Astrocyte of the cerebellum (primary cell): ENCODE results near the gene ARAP2.

Experiments used
- DNase-seq: peaks from one replicate; pipeline ENCODE4 v3.0.0-alpha.2; 2011; ENCODE audit warnings: low read depth
- H3K4me3 ChIP-seq: 2 replicates; pipeline ENCODE4 v1.5.1; 2011; ENCODE audit warnings: mild to moderate bottlenecking, low read depth, low read length, moderate library complexity
- in situ Hi-C: cut with HindIII; loops from 2 replicates; pipeline ENCODE4 v1.10.0; 2017; ENCODE audit warnings: low sequenced_read_pairs
- TF ChIP-seq, protein P1 (sequence below): IDR thresholded peaks from 2 replicates; pipeline ENCODE4 v1.5.1; 2012; ENCODE audit warnings: low read length, low read depth, moderate library complexity, mild to moderate bottlenecking; ENCODE audit errors: missing control alignments

The ARAP2 gene

DNA sequence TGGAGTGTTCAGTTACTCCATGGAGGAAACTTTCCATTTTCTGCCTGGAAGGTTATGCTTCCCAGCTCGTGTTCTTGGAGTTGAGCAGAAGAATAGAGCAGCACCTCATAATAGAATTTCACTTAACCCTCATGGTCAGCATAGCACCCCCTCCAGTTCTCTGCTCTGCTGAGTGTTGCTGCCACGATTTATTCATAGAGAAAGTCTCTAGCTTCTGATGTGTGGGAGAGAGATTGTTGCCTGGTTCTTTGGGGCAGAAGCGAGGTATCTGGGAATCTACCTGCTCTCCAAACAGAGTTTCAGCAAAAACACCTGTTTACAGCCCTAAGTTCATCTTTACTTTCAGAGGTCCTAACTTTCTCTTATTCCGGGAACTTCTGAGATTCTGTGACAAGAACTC, 33.2 kb upstream of the ARAP2 start:
- no peak for DNase-seq
- no peak overlapping the region for H3K4me3 ChIP-seq
- in situ Hi-C loops, result no loop called here
- TF ChIP-seq, protein P1, sequence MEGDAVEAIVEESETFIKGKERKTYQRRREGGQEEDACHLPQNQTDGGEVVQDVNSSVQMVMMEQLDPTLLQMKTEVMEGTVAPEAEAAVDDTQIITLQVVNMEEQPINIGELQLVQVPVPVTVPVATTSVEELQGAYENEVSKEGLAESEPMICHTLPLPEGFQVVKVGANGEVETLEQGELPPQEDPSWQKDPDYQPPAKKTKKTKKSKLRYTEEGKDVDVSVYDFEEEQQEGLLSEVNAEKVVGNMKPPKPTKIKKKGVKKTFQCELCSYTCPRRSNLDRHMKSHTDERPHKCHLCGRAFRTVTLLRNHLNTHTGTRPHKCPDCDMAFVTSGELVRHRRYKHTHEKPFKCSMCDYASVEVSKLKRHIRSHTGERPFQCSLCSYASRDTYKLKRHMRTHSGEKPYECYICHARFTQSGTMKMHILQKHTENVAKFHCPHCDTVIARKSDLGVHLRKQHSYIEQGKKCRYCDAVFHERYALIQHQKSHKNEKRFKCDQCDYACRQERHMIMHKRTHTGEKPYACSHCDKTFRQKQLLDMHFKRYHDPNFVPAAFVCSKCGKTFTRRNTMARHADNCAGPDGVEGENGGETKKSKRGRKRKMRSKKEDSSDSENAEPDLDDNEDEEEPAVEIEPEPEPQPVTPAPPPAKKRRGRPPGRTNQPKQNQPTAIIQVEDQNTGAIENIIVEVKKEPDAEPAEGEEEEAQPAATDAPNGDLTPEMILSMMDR, result no peak

DNA sequence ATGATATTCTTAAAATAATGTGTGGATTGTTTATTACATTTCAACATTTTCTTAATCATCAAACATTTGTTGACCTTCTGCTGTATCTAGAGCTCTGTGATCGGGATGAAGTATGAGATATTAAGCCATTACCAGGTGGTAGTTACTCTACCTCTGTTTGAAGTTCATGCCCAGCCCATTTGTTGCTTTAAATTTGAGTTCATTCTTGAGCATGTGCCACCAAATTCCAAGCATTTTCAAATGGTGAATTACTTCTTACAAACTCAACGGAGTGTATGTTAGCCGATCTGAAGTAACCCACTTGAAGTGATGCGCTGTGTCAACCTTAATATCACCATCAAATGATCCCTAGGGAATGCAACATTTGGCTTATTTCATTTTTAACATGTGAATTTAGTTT, 29.8 kb upstream of the ARAP2 start:
- no peak overlapping the region for H3K4me3 ChIP-seq
- in situ Hi-C loops, result no loop called here
- TF ChIP-seq, protein P1, result no peak
- DNase-seq, result no peak

GRCh38 chr4:36273276-36273675, 29.0 kb upstream of the ARAP2 start:
- in situ Hi-C loops, result no loop called here
- no peak overlapping the region for H3K4me3 ChIP-seq
- no peak for DNase-seq
- TF ChIP-seq, protein P1, result no peak

GRCh38 chr4:36269533-36270173, 25.3 kb upstream of the ARAP2 start:
- in situ Hi-C loops, result no loop called here
- TF ChIP-seq, protein P1, result no peak
- DNase-seq, result no peak
- no peak overlapping the region for H3K4me3 ChIP-seq

DNA sequence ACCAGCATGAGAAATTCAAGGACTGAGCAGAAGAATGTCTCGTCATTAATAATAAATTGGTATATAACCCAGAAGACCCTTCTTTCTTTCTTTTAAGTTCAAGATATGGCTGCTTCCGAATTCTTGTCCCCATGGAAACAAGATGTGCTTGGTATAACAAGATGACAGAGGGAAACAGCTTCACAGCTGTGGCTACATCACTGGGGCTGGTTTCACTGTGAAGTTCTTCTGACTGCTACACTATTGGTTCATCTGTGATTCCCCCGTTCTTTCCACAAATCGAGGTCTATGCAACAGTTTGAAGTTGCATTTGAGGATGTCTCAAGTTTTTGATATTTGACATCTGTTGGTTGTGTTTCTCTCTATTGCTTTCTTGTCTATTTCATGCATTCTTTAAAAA, 24.8 kb upstream of the ARAP2 start:
- H3K4me3 ChIP-seq, result no peak overlapping the region
- DNase-seq, result no peak
- in situ Hi-C loops, result no loop called here
- TF ChIP-seq, protein P1, result no peak

DNA sequence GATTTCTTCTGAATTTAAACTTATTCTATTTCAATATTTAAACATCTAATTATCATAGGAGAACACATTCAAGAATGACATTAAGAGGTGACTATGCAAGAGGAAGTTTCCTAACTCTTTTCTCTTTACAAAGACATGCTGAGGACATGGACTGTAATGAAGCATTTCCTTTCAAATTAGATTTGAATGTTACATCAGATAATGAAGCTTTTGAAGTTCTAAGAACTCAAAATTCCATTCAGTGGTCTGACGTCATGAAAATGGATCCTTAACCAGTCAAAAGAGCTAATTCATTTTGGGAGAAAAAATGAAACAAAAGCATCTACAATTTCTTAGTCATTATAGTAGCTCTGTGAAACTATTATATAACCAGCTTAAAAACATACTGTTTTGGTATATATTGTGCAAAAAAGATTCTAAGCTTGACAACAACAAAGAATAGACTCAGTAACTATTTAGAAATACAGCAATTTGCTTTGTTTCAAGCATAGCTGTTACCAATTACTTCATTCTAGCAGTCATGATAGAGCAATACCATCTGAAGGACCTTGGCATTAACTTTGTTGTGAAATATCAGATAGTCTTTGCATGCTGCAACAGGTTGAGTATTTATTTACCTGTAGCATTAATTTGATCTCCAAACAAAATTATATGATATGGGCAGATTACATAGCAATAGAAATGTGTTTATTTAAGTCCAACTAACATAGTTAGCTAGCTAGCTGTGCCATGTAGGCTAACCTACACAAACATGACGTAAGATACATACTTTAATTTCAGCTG, 23.4 kb upstream of the ARAP2 start:
- no peak for DNase-seq
- TF ChIP-seq, protein P1, result no peak
- in situ Hi-C loops, result no loop called here
- H3K4me3 ChIP-seq, result no peak overlapping the region
